SK-N-SH treated with all-trans-retinoic acid at 6 μM for 48 hours (cell line): Measurements from ENCODE around the gene SMIM14.

Experiments
- ATAC-seq: fragments of 200-7000 bp; cut with Tn5 transposase; 3 replicates; pipeline ENCODE4 v1.9.1; 2020; ENCODE audit warnings: mild to moderate bottlenecking, moderate library complexity
- ARNTL ChIP-seq: fragments of 450-650 bp; formaldehyde crosslinking; IDR thresholded peaks from 2 replicates; pipeline ENCODE4 v1.5.0; 2020; ENCODE audit warnings: low read depth, mild to moderate bottlenecking, moderate library complexity, borderline replicate concordance
- BACH2 ChIP-seq: fragments of 250-450 bp; sonication (Bioruptor Pico); IDR thresholded peaks from 2 replicates; pipeline ENCODE4 v1.9.0; 2021; ENCODE audit warnings: mild to moderate bottlenecking, borderline replicate concordance
- CREB5 ChIP-seq: fragments of 250-450 bp; sonication (Bioruptor Pico); IDR thresholded peaks from 2 replicates; pipeline ENCODE4 v1.5.1; 2020; ENCODE audit warnings: low read depth, mild to moderate bottlenecking, moderate library complexity
- CSDC2 ChIP-seq: fragments of 250-450 bp; sonication (Bioruptor Pico); IDR thresholded peaks from 2 replicates; pipeline ENCODE4 v1.5.0; 2020; ENCODE audit warnings: mild to moderate bottlenecking, moderate library complexity
- CSRNP3 ChIP-seq: fragments of 250-450 bp; sonication (Bioruptor Pico); IDR thresholded peaks from 2 replicates; pipeline ENCODE4 v1.5.1; 2021; ENCODE audit warnings: mild to moderate bottlenecking, moderate library complexity
- ESRRG ChIP-seq: fragments of 250-450 bp; sonication (Bioruptor Pico); IDR thresholded peaks from 2 replicates; pipeline ENCODE4 v1.6.1; 2021; ENCODE audit warnings: mild to moderate bottlenecking
- GLIS3 ChIP-seq: fragments of 250-450 bp; sonication (Bioruptor Pico); IDR thresholded peaks from 2 replicates; pipeline ENCODE4 v1.5.0; 2020; ENCODE audit warnings: mild to moderate bottlenecking, moderate library complexity
- ISL1 ChIP-seq: fragments of 250-450 bp; sonication (Bioruptor Pico); IDR thresholded peaks from 2 replicates; pipeline ENCODE4 v2.1.2; 2022; ENCODE audit warnings: mild to moderate bottlenecking, moderate library complexity
- OSR1 ChIP-seq: fragments of 250-450 bp; sonication (Bioruptor Pico); IDR thresholded peaks from 2 replicates; pipeline ENCODE4 v1.8.0; 2022; ENCODE audit warnings: moderate library complexity, mild to moderate bottlenecking, inconsistent platforms
- PATZ1 ChIP-seq: fragments of 250-450 bp; sonication (Bioruptor Pico); IDR thresholded peaks from 2 replicates; pipeline ENCODE4 v1.8.0; 2020; ENCODE audit warnings: mild to moderate bottlenecking, moderate library complexity, borderline replicate concordance
- POU6F1 ChIP-seq: fragments of 250-450 bp; sonication (Bioruptor Pico); IDR thresholded peaks from 2 replicates; pipeline ENCODE4 v1.8.0; 2021; ENCODE audit warnings: low read depth, mild to moderate bottlenecking, moderate library complexity, borderline replicate concordance
- PPARA ChIP-seq: fragments of 250-450 bp; sonication (Bioruptor Pico); IDR thresholded peaks from 2 replicates; pipeline ENCODE4 v1.5.0; 2020; ENCODE audit warnings: mild to moderate bottlenecking, borderline replicate concordance
- RARB ChIP-seq: fragments of 250-450 bp; sonication (Bioruptor Pico); IDR thresholded peaks from 2 replicates; pipeline ENCODE4 v1.8.0; 2021; ENCODE audit warnings: mild to moderate bottlenecking, moderate library complexity
- SNAI2 ChIP-seq: fragments of 250-450 bp; sonication (Bioruptor Pico); IDR thresholded peaks from 2 replicates; pipeline ENCODE4 v1.5.0; 2020; ENCODE audit warnings: mild to moderate bottlenecking, moderate library complexity
- TCF4 ChIP-seq: fragments of 250-450 bp; sonication (Bioruptor Pico); IDR thresholded peaks from 2 replicates; pipeline ENCODE4 v1.8.0; 2021; ENCODE audit warnings: mild to moderate bottlenecking, moderate library complexity, borderline replicate concordance
- TOX ChIP-seq: fragments of 250-450 bp; sonication (Bioruptor Pico); IDR thresholded peaks from 2 replicates; pipeline ENCODE4 v1.8.0; 2021; ENCODE audit warnings: mild to moderate bottlenecking, moderate library complexity, borderline replicate concordance
- TSHZ2 ChIP-seq: fragments of 250-450 bp; sonication (Bioruptor Pico); IDR thresholded peaks from 2 replicates; pipeline ENCODE4 v1.5.0; 2020; ENCODE audit warnings: mild to moderate bottlenecking, moderate library complexity
- ZC3H10 ChIP-seq: fragments of 250-450 bp; sonication (Bioruptor Pico); IDR thresholded peaks from 2 replicates; pipeline ENCODE4 v1.5.1; 2021; ENCODE audit warnings: mild to moderate bottlenecking, moderate library complexity
- ZFP30 ChIP-seq: fragments of 450-650 bp; formaldehyde crosslinking; IDR thresholded peaks from 2 replicates; pipeline ENCODE4 v1.5.0; 2022; ENCODE audit warnings: mild to moderate bottlenecking, moderate library complexity
- ZNF565 ChIP-seq: fragments of 450-650 bp; formaldehyde crosslinking; conservative IDR thresholded peaks from 2 replicates; pipeline ENCODE4 v1.5.0; 2020; ENCODE audit warnings: low read depth, mild to moderate bottlenecking, moderate library complexity
- ZNF70 ChIP-seq: fragments of 450-650 bp; formaldehyde crosslinking; IDR thresholded peaks from 2 replicates; pipeline ENCODE4 v1.5.0; 2020; ENCODE audit warnings: mild to moderate bottlenecking, moderate library complexity
- ZNF8 ChIP-seq: fragments of 450-650 bp; formaldehyde crosslinking; IDR thresholded peaks from 2 replicates; pipeline ENCODE4 v1.5.0; 2020; ENCODE audit warnings: mild to moderate bottlenecking, moderate library complexity

The SMIM14 gene

GRCh38 chr4:39626913-39627312 lies 11.8 kb downstream of the SMIM14 start:
- no peak for TF ChIP-seq PPARA (CRISPR knock-in tag)
- no peak for TF ChIP-seq ZC3H10 (CRISPR knock-in tag)
- no peak for TF ChIP-seq CSRNP3 (CRISPR knock-in tag)
- no peak for TF ChIP-seq SNAI2 (CRISPR knock-in tag)
- no peak for TF ChIP-seq CREB5
- TF ChIP-seq ISL1 (CRISPR knock-in tag) = no peak
- TF ChIP-seq ZFP30 (CRISPR knock-in tag) = no peak
- no peak for TF ChIP-seq BACH2
- TF ChIP-seq ARNTL = no peak
- no peak for TF ChIP-seq CSDC2 (CRISPR knock-in tag)
- TF ChIP-seq ZNF8 (CRISPR knock-in tag) = no peak
- no peak for TF ChIP-seq ZNF70 (CRISPR knock-in tag)
- no peak for TF ChIP-seq GLIS3 (CRISPR knock-in tag)
- TF ChIP-seq TOX (CRISPR knock-in tag) = no peak
- no peak for TF ChIP-seq RARB (CRISPR knock-in tag)
- no peak for TF ChIP-seq PATZ1 (CRISPR knock-in tag)
- no peak for TF ChIP-seq ZNF565 (CRISPR knock-in tag)
- TF ChIP-seq POU6F1 (CRISPR knock-in tag) = no peak
- no peak for TF ChIP-seq TSHZ2 (CRISPR knock-in tag)
- ATAC-seq = no peak

- no peak for TF ChIP-seq TOX (CRISPR knock-in tag)
- TF ChIP-seq PPARA (CRISPR knock-in tag) = no peak
- TF ChIP-seq TCF4 = no peak
- no peak for TF ChIP-seq SNAI2 (CRISPR knock-in tag)
- no peak for TF ChIP-seq GLIS3 (CRISPR knock-in tag)
- TF ChIP-seq POU6F1 (CRISPR knock-in tag) = no peak
- ATAC-seq = no peak
These were observed 12.4 kb downstream of the SMIM14 start for GRCh38 chr4:39626261-39626660.

GRCh38 chr4:39621582-39621981 lies 17.1 kb downstream of the SMIM14 start:
- peak; percentile 77 for ATAC-seq
- TF ChIP-seq OSR1 = no peak
- TF ChIP-seq ZNF70 (CRISPR knock-in tag) = no peak
- no peak for TF ChIP-seq CREB5
- TF ChIP-seq TCF4 = no peak
- no peak for TF ChIP-seq RARB (CRISPR knock-in tag)
- TF ChIP-seq TOX (CRISPR knock-in tag) = no peak
- no peak for TF ChIP-seq BACH2
- no peak for TF ChIP-seq CSRNP3 (CRISPR knock-in tag)
- no peak for TF ChIP-seq ESRRG (CRISPR knock-in tag)
- no peak for TF ChIP-seq CSDC2 (CRISPR knock-in tag)
